Prostate gland (tissue), 2 donors: ENCODE measurements around the gene ACSM6.

Experiments
- CTCF ChIP-seq, 4 experiments: fragments of 200-600 bp in 2 of 4; fragments of 450-650 bp in 2 of 4; sonication (generic) in 2 of 4; IDR thresholded peaks; 1 replicate in 3 of 4; 2 replicates in 1 of 4; pipeline ENCODE4 v1.5.1; 2016 to 2019; ENCODE audit warnings: antibody characterized with exemption in 4 of 4, mild to moderate bottlenecking in 2 of 4, moderate library complexity in 2 of 4
- POLR2A ChIP-seq: fragments of 450-650 bp; IDR thresholded peaks from one replicate; pipeline ENCODE4 v1.6.1; 2016; ENCODE audit warnings: antibody characterized with exemption, mild to moderate bottlenecking

- no peak for TF ChIP-seq CTCF (IDR thresholded peaks at IDR 0.05)
- no peak for TF ChIP-seq POLR2A
Measured at GRCh38 chr10:95178266-95178665, 15.8 kb upstream of the ACSM6 start.
